Stimulated activated CD4-positive, alpha-beta T cell treated with anti-CD3 and anti-CD28 coated beads, Interleukin-1b, Interleukin-23, amount 100 ng/mL, for 48 hours (primary cell): ENCODE results near the gene TPSG1.
"Not testable (repeated sequence)": the region's sequence is repeated elsewhere in the genome, so short reads cannot be mapped to it uniquely, and the experiment has no call there.

Experiments
- DNase-seq: peaks from one replicate; pipeline ENCODE4 v3.0.0-alpha.2; 2020

Gene TPSG1

DNA sequence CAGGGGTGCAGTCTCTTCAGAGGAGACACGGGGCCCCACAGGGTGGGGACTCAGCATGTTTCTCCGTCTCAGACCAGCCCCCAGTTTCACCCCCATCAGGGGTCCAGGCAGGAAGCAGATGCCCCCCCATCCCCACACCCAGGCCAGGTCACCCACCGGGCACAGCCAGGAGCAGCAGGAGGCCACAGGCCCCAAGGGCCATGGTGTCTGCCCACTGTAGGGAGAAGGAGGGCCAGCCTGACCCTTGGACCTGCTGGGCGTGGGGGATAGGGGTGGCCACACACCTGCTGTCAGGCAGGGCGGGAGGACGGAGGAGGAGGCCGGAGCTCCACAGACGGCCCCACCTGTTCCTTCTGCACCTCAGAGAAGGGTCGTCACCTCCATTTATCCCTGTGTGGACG is at the start of gene TPSG1:
TPSG1 (minus strand) TSS at position 218 of the 401 bp plus-strand sequence; CDS start at position 202, 16 bp downstream.
- DNase-seq, result no peak

DNA sequence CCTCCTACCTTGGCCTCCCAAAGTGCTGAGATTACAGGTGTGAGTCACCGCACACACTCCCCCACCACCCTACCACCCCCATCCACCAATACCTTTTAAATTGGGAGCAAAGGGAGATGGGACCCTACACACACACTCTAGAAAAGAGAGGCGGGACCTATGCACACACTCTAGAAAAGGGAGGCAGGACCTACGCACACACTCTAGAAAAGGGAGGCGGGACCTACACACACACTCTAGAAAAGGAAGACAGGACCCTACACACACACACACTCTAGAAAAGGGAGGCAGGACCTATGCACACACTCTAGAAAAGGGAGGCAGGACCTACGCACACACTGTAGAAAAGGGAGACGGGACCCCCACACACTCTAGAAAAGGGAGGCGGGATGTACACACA is 49.7 kb upstream of the TPSG1 start:
- DNase-seq, result no peak

DNA sequence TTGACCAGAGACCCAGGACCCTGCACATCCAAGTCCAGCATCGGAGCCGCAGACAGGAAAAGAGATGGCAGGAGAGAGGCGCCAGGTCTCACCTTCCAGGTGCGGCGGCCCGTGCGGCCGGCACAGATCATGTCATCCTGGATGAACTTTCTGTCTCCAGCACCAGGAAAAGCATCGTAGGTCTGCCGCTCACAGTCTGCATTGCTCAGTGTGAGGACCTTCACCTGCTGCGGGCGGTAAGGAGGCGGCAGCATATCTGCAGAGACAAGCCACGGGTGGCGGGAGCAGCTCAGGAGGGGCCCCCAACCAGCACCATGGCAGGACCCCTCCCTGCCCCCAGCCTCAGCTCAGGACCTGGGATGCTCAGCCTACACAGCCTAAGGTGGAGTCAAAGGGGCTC is 48.7 kb upstream of the TPSG1 start:
- no peak for DNase-seq

DNA sequence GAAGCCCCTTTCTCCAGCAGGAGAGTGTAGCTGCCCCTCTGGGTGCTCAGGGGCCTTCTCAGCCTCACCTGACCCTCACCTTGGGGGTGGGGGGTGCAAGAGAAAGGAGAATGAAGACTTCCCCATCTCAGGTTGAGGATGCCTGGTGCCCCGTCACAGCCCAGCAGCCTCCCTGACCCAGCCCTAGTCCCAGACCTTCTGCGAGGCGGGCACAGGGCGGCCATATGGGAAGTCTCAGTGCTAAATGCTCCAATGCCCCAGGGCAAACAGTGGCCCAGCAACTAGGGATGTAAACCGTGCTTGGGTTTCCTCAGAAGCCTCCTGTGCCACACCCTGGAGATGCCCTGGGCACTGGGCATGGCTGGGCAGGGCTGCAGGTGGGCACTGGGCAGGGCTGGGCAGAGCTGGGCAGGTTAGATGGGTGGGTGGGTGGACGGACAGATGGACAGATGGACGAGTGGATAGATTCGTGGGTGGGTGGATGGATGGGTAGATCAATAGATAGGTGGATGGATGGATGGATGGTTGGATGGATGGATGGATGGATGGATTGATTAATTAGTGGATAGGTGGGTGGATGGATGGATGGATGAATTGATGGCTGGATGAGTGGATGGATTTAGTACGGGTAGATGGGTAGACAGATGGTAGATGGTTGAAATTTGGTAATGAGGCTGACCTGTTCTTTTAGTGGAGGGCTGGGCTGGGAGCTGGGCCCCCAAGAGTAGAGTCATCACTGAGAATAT is 47.6 kb upstream of the TPSG1 start:
- DNase-seq, result no peak

DNA sequence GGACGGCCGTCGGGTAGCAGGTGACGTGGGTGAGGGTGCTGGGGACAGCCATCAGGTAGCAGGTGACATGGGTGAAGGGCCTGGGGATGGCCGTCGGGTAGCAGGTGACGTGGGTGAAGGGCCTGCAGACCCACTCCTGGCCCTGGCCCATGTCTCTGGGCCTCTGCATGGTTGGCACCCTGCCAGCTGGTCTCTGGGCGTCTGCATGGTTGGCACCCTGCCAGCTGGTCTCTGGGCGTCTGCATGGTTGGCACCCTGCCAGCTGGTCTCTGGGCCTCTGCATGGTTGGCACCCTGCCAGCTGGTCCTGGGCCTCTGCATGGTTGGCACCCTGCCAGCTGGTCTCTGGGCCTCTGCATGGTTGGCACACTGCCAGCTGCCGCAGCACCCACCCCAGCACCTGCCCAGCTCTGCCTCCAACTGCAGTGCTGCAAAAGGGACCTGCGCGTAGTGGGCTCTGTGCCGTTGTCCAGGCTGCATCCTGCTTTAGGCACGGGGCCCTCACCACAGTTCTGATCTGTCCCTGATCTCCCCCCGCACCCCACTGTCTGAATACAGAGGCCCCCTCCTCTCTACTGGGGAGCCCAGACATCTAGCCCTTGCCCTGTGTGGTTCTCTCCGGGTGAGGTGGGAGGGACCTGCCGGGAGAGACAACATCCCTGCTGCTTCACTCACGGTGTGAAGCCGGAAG is 46.8 kb upstream of the TPSG1 start:
- DNase-seq, result not testable (repeated sequence)

DNA sequence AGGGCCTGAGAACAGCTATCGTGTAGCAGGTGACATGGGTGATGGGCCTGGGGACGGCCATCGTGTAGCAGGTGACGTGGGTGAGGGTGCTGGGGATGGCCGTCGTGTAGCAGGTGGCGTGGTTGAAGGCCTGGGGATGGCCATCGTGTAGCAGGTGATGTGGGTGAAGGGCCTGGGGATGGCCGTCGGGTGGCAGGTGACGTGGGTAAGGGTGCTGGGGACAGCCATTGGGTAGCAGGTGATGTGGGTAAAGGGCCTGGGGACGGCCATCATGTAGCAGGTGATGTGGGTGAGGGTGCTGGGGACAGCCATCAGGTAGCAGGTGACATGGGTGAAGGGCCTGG is 46.3 kb upstream of the TPSG1 start:
- DNase-seq, result no peak

DNA sequence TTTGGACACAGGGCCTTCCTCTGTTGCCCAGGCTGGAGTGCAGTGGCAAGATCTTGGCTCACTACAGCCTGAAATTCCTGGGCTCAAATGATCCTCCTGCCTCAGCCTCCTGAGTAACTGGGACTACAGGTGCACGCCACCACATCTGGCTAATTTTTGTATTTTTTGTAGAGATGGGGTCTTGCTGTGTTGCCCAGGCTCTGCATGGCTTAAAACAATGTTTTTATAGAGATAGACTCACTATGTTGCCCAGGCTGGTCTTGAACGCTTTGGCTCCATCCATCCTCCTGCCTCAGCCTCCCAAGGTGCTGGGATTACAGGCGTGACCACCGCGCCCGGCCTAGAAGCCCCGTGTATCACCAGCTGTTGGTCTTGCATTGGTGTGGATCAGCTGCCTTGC is 44.4 kb upstream of the TPSG1 start:
- DNase-seq, result not testable (repeated sequence)

DNA sequence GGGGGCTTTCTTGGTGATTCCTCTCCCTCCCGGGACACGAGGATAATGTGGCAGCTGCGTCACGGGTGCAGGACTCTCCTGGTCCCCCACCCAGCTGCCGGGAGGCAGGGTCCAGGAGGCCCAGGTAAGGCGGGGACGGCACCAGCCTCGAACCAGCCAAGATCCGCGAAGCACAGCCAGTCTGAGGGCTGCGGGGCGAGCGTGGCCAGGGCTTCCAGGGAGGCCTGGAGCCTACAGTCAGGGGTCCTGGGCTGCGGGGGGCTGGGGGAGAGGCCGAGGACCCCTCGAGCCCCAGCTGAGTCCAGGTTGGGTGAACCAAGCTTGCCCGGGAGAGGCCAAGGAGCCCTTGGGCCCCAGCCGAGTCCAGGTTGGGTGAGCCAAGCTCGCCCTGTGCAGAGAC is 40.8 kb upstream of the TPSG1 start:
- DNase-seq, result no peak

DNA sequence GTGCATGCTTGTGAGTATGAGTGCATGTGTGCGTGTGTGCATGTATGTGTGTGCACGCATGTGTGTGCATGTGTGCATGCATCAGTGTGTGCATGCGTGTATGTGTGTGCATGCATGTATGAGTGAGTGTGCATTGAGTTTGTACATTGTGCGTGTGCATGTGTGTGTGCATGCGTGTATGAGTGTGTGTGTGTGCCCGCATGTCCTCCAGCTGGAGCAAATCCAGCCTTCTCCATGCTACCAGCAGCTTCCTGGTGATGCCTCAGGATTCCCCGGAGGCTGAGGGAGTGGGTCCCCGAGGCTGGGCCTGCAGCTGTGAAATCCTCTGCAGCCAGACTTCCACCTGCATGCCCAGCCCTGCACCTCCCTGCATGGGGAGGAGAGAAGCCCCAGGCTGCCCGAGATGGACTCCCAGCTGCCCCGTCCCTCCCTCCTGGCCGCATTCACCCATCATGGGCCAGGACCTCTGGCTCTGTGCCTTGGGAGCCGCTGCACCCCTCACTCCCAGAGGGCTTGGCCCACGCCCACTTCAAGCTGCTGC is 40.1 kb upstream of the TPSG1 start:
- DNase-seq, result no peak

DNA sequence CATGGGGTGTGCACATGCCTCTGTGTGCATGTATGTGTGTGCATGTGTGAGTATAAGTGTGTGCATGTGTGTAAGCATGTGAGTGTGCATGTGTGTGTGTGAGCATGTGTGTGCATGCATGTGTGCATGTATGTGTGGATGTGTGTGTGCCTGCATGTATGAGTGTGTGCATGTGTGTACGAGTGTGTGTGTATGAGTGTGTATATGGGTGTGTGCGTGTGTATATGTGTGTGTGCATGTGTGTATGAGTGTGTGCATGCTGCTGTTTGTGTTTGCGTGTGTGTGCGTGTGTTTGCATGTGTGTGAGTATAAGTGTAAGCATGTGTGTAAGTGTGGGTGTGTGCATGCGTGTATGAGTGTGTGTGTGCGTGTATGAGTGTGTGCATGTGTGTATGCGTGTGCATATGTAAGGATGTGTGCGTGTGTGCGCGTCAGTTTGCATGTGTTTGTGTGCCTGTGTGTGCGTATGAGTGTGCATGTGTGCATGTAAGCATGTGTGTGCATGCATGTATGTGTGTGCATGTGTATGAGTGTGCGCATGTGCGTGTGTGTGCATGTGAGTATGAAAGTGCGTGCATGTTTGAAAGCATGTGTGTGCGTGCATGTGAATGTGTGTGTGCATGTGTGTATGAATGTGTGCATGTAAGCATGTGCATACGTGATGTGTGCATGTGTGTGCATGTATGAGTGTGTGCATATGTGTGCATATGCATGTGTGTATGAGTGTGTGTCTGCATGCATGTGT is 39.4 kb upstream of the TPSG1 start:
- DNase-seq, result no peak

DNA sequence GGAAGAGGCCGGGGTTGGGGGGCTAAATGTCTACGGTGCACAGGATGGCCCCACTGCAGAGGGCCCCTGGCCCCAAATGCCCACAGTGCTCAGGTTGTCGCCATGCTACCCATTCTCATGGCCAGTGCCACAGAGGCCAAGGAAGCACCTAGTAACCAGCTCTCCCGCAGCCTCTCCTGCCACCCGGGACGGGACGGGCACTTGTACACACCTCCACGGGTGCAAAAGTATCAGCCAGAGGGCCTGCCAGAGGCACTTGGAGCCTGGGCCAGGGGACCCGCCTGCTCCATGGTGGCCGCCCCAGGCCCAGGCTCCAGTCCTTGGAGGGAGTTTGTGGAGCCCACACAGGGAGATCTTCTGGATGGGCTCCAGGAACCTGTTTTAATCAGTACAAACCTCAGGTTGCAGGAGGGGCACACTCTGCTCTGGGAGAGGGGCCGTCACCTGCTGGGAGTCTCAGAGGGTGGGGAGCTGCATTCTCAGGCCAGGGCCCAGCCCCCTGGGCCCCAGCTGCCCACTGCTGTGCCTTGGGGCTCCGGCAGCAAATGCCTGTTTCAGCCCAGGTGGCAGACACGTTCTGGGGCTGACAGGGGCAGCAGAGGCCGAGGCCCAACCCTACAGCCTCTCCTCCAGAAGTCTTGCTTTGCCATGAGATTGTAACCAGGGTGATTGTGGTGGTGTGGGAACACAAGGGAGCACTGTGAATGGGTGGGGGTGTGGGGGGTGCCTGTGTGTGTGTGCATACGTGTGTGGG is 38.7 kb upstream of the TPSG1 start:
- no peak for DNase-seq

DNA sequence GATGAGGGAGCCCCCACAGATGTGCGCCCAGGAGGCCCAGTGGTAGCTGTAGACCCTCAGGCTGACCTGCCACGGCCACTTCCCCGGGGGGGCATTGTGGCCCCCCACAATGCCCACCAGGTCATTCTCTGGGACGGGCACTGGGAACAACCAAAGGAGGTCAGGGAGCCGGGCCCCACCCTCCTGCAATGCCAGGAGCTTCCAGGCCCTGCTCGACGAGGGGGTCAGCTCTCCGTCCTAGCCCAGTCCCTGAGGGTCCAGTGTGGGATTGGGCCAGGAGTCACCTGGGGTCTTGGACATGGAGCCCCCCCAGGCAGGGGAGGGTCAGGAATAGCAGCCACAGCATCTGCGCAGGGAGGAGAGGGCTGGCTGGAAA is 37.8 kb upstream of the TPSG1 start:
- no peak for DNase-seq

DNA sequence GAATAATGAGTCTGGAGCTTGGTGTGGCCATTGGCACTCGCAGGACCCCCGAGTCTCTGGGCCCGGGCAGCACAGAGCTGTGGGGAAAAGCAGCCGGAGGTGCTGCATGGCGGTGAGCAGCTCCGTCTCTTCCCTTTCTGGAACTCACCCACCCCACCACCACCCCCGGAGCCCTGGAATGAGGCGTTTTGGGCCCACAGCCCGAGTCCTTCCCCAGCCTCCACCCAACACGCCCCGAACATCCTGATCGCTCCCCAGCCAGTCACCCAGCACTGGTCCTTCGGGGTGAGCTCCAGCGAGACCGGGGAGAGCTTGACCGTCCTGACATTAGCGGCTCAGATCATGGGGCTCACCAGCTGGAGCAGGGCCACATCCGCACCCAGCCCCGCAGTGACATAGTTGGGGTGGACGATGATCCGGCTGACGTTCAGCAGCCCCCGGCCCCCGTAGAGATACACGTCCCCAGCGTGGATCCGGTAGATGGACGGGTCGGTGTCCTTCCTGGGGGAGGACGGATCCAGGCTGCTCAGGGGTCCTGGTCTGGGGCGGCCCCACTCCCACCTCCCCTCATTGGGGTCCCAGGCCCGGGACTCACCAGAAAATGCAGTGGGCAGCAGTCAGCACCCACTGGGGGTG is 37.3 kb upstream of the TPSG1 start:
- no peak for DNase-seq

DNA sequence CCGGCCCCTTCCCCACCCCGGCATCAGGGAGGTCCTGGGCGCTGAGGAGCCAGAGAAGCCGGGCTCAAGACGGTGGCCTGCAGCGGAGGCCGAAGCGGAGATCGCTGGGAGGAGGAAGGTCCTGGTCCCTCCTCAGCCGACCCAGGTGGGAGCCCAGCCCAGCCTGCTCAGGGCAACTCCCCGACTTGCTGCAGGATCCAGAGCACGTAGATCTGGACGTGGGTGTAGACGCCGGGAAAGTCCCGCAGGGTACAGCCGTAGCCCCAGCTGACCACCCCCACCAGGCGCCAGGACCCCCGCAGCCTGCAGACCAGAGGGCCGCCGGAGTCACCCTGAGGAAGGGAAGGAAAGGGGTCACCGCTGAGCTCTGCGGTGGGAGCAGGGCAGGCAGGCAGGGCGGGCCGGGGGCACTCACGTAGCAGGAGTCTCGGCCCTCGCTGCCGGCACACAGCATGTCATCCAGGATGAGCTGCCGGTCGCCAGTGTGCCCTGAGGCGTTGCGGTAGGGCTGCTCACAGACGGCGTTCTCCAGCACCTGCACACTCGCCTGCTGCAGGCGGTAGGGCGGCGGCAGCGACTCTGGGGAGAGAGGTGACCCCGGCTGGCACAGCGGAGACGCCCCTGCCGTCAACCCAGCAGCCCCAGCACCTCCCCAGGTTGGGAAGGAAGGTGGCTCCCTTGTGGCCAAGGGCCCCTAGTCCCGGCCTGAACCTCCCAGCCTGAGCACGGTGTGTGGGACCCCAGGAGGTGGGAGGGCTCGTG is 36.2 kb upstream of the TPSG1 start:
- DNase-seq, result no peak

DNA sequence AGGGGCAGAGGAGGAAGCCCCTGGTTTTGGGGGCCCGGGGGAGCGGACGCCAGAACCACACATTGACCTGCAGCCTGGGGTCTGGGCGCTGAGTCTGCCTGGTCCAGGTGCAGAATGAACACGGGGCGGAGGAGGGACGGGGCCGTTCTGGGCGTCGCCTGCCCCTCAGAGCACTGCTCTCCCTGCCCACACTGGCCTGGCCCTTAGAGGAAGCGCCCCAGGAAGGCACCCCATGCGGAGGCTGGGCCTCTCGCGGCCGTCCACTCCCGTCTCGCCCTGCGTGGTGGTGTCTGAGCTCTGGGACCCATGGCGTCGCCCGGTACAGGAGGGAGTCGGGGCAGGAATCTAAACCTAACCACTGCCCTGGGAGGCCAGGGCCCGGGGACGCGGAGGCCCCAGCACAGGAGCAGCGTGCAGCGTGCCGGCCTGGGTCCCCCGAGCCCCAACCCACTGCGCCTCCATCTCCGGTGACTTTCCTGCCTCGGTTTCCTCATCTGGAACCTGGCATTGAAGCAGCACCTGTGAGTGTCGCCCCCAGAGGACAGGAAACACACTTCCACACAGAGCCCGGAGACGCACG is 35.1 kb upstream of the TPSG1 start:
- no peak for DNase-seq

DNA sequence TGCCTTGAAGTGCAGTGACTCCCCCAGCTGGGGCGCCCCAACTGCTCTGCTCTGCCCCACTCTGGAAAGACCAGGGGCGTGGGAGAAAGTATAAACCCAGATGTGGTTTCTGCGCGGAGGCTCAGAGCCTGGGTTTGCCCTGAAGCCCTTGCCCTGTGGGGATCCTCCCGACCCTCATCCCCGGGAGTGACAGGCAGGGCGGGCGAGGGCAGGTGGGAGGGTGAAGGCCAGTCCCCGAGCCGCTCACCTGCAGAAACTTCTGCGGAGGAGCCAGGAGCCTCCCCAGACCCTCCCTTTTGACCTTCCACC is 34.6 kb upstream of the TPSG1 start:
- DNase-seq, result no peak

DNA sequence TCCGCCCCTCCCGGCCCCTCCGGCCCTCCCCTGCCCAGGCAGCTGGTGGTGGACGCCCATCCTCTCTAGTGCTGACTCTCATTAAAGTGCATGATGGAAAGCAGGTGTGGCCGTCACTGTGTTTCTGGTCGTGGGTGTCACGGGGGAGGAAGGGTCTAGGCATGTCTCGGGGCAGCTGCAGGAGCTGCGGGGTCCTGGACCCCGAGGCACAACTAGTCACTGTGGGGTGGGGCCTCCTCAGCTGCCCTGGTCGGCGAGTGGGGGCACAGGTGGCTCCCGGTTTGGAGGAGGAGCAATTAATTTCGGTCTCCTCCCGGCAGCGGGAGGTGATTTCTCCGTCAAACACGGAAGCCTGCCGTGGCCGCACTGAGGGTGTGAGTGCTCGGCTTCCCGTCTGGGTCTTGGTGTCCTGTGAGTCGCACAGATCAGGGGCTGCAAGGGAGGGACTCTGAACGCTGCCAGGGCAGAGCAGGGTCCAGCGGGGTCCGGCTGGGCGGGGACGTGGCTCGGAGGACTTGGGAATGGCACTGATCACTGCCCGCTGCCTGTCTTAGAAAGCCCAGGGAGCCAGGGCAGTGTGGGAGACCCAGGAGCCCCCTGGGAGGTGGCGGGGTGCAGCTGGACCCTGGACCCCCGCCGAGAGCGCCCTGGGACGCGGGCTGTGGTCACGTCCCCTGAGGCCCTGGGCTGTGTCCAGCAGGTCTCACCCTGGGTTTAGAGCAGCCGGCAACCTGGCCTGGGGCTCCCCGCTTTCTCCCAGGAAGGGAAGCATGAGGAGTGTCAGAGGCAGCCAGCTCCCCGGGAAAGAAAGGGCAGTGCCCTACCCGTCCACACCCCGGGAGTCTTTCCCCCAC is 34.1 kb upstream of the TPSG1 start:
- DNase-seq, result no peak

DNA sequence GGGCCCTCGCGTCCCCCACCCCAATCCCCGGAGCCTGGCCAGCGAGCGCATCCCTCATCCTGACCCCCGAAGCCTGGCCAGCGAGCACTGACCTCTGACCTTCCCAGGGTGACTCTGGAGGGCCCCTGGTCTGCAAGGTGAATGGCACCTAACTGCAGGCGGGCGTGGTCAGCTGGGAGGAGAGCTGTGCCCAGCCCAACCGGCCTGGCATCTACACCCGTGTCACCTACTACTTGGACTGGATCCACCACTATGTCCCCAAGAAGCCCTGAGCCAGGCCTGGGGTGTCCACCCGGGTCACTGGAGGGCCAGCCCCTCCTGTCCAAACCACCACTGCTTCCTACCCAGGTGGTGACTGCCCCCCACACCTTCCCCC is 33.1 kb upstream of the TPSG1 start:
- DNase-seq, result no peak

DNA sequence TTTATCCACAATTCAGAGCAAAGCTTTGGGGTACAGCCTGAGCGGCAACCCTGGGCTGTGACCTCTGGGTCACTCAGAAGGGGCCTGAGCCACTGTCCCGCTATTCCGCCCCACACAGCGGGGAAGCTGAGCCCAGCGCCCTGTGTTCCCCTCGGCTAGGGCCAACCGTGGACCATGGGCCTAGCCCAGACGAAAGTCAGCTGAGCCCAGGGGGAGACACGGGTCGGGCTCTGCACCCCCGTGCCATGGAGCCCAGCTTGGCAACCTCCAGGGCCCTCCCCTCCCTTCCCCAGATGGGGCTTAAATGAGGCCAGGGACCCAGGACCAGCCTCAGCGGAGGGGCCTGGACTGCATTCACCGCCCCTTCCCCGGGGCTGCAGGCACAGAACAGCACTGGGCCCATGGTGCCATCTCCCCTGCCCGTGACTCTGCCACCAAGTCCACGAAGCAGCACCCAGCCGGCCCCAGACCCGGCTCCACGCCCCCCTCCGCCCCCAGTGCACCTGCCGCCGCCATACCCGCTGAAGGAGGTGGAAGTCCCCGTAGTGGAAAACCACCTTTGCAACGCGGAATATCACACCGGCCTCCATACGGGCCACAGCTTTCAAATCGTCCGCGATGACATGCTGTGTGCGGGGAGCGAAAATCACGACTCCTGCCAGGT is 32.6 kb upstream of the TPSG1 start:
- no peak for DNase-seq

DNA sequence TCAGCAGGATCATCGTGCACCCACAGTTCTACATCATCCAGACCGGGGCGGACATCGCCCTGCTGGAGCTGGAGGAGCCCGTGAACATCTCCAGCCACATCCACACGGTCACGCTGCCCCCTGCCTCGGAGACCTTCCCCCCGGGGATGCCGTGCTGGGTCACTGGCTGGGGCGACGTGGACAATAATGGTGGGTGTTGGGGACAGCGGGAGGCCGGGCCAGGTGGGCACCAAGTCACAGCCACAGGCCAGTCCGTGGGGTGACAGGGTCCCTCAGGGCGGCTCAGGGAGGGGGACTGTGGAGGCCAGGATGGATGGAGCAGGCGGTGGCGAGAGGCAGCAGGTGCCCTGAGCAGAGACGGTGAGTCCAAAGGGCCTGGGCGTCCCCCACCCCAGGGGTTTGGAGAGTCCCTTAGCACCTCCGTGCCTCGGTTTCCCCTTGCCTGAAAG is 31.8 kb upstream of the TPSG1 start:
- no peak for DNase-seq
